Measurements from ENCODE around the gene AMBRA1. TPM values are rescaled to one million over a fixed set of nuclear protein-coding genes. Genes with fewer than 3 reads are reported as not detected.

The AMBRA1 gene
- total RNA-seq, 1 donor from 2014 or later: 25.1 TPM

DNA sequence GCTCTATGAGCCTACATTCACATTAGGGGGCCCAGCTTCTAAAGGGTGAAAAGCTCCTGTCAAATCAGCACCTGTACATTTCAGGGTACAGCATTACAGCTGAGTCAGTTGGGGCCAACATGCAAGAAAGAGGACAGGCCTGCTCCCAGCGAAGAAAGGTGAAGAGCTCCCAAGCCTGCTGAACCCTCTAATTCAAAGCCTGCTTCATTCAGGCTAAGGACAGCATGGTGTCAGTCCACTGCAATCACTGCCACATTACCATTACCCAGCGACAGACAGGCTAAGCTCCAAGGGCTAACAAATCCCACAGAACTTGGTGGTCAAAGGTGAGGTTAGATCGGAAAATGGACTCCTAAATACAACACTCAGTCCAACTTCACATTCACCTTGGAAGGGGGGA is 136.8 kb downstream of the AMBRA1 start:
- Mint-ChIP-seq H3K27ac (ENCODE audit: unreplicated experiment) (no peak overlapping the region), H3K36me3 (ENCODE audit: low read depth) (peaks cover 3% of the 10 kb centered on the region), H3K4me1 (ENCODE audit: low read depth) (peaks cover 9% of the 10 kb centered on the region), H3K9me3 (ENCODE audit: low read depth) (no peaks in the 10 kb centered on the region), H3K4me3 (ENCODE audit: unreplicated experiment) (no peak overlapping the region), H3K27me3 (ENCODE audit: low read depth) (no peaks in the 10 kb centered on the region)
- no peak for DNase-seq (ENCODE audit: low spot score)
- TF ChIP-seq, protein P1, sequence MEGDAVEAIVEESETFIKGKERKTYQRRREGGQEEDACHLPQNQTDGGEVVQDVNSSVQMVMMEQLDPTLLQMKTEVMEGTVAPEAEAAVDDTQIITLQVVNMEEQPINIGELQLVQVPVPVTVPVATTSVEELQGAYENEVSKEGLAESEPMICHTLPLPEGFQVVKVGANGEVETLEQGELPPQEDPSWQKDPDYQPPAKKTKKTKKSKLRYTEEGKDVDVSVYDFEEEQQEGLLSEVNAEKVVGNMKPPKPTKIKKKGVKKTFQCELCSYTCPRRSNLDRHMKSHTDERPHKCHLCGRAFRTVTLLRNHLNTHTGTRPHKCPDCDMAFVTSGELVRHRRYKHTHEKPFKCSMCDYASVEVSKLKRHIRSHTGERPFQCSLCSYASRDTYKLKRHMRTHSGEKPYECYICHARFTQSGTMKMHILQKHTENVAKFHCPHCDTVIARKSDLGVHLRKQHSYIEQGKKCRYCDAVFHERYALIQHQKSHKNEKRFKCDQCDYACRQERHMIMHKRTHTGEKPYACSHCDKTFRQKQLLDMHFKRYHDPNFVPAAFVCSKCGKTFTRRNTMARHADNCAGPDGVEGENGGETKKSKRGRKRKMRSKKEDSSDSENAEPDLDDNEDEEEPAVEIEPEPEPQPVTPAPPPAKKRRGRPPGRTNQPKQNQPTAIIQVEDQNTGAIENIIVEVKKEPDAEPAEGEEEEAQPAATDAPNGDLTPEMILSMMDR (IDR thresholded peaks at IDR 0.05): no peak

DNA sequence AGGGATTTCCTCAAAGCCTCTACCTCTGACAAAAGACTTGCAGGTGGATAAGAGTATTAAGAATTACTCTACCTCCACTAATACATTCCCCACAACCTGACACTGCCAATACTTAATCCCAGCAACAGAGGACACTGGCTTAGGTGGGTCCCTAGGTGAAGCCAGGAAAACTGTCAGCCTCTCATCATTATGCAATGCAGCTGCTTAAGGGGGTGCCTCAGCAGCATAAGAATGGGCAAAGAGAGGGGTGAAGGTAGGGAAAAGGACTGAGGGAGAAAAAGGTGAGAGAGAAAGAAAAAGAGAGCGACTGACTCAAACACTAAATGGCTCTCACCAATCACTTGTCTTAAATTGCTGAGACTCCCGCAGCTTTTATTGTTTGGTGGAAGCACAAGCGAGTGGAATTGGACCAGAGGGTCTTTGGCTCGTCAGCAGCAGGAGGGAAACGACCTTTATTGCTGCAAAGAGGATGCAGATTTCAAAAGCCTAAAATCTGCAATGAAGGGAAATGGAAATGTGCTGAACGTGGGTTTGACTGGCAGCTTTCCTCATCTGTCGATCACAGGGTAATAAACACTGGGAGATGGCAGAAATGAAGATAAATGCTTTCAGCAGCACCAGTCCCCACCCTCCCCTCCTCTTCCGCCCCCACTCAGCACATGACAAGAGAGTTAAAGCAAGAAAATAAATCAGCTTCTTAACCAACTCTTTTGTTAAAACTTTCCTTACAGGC is 137.4 kb downstream of the AMBRA1 start:
- Mint-ChIP-seq H3K4me1 (ENCODE audit: low read depth) (peaks cover 9% of the 10 kb centered on the region), H3K36me3 (ENCODE audit: low read depth) (peaks cover 3% of the 10 kb centered on the region), H3K9me3 (ENCODE audit: low read depth) (no peaks in the 10 kb centered on the region), H3K27ac (ENCODE audit: unreplicated experiment) (no peak overlapping the region), H3K27me3 (ENCODE audit: low read depth) (no peaks in the 10 kb centered on the region), H3K4me3 (ENCODE audit: unreplicated experiment) (no peak overlapping the region)
- TF ChIP-seq, protein P1 (IDR thresholded peaks at IDR 0.05): no peak
- no peak for DNase-seq (ENCODE audit: low spot score)

DNA sequence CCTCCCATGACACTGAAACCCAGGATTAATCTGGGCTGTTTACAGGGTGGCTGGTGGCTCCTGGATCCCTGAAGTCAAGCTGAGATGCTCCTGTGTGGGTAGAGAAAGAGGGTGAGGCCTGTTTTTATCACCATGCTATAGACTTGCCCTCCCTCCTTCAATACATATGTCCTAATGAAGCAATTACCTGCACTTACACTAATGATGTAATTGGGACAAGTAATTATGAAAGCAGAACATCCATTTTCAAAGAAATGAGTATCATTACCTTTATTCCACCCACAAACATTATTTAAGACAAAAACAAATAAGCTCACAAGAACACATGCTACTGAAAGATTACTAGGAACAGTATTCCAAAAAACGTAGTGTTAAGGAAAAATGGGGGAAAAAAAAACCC is 138.0 kb downstream of the AMBRA1 start:
- no peak overlapping the region for H3K4me3 Mint-ChIP-seq (ENCODE audit: unreplicated experiment)
- peaks cover 3% of the 10 kb centered on the region for H3K36me3 Mint-ChIP-seq (ENCODE audit: low read depth)
- H3K4me1 Mint-ChIP-seq (ENCODE audit: low read depth): peaks cover 11% of the 10 kb centered on the region
- no peak for DNase-seq (ENCODE audit: low spot score)
- no peaks in the 10 kb centered on the region for H3K27me3 Mint-ChIP-seq (ENCODE audit: low read depth)
- TF ChIP-seq, protein P1 (IDR thresholded peaks at IDR 0.05): no peak
- no peaks in the 10 kb centered on the region for H3K9me3 Mint-ChIP-seq (ENCODE audit: low read depth)
- no peak overlapping the region for H3K27ac Mint-ChIP-seq (ENCODE audit: unreplicated experiment)

GRCh38 chr11:46452918-46453517 is 140.8 kb downstream of the AMBRA1 start:
- Mint-ChIP-seq H3K27ac (ENCODE audit: unreplicated experiment) (no peak overlapping the region), H3K4me3 (ENCODE audit: unreplicated experiment) (no peak overlapping the region), H3K27me3 (ENCODE audit: low read depth) (no peaks in the 10 kb centered on the region), H3K36me3 (ENCODE audit: low read depth) (peaks cover 3% of the 10 kb centered on the region), H3K4me1 (ENCODE audit: low read depth) (peaks cover 18% of the 10 kb centered on the region), H3K9me3 (ENCODE audit: low read depth) (no peaks in the 10 kb centered on the region)
- no peak for DNase-seq (ENCODE audit: low spot score)
- TF ChIP-seq, protein P1 (IDR thresholded peaks at IDR 0.05): no peak

DNA sequence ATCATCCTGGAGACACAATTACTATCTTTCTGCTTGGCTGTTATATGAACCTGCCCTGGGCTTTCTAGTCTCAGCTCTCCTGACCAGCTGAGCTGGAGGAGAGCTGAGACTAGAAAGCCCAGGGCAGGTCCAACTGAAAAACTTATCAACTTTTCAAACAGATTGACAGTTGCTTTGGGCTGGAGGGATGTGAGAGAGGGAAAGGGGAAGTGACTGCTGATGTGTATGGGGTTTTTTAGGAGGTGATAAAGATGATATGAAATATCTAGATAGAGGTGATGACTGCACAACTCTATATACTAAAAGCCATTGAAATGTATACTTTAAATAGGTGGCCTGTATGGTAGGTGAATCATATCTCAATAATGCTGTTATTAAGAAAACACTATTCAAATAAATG is 142.1 kb downstream of the AMBRA1 start:
- peak overlapping the region; percentile 55 for H3K27ac Mint-ChIP-seq (ENCODE audit: unreplicated experiment)

More for the DNA sequence above, 142.1 kb downstream of the AMBRA1 start:
- Mint-ChIP-seq H3K9me3 (ENCODE audit: low read depth) (no peaks in the 10 kb centered on the region), H3K36me3 (ENCODE audit: low read depth) (peaks cover 3% of the 10 kb centered on the region), H3K4me1 (ENCODE audit: low read depth) (peaks cover 22% of the 10 kb centered on the region), H3K4me3 (ENCODE audit: unreplicated experiment) (no peak overlapping the region), H3K27me3 (ENCODE audit: low read depth) (no peaks in the 10 kb centered on the region)
- TF ChIP-seq, protein P1 (IDR thresholded peaks at IDR 0.05): no peak
- DNase-seq (ENCODE audit: low spot score): no peak

Measured in chondrocyte (in vitro differentiated cells).